Measurements from ENCODE around the gene GART. TPM values are rescaled to one million over a fixed set of nuclear protein-coding genes. Genes with fewer than 3 reads are reported as not detected.

GART gene
- polyA plus RNA-seq, 1 donor (not counting 4 experiments of a cell fraction or from before 2014, with no cell fraction given), result 50.3 TPM

DNA sequence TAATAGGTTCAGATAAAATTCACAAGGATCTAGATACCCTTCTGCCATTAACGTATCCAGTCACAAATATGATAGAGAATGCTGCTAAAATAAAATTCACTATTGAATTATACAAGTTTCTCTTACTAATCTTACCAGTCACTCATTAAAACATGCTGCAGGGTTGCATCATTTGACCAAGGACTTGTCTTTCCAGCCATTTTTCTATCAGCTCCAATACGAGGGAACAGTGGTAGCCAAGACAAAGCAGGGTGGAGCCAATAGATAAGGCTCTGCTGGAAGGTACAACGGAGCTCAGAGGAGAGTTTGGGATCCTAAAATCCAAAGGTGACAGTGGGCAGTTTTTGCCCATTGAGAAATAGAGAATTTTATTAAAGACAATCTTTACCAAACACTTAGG lies 42.5 kb upstream of the GART start:
- peaks cover 6% of the 10 kb centered on the region for H3K4me1 ChIP-seq (ENCODE audit: control insufficient read depth, extremely low read depth, insufficient read depth, low read length)
- no peak overlapping the region for H3K9ac ChIP-seq (ENCODE audit: control insufficient read depth, extremely low read depth, insufficient read depth, low read length)
- peaks cover 2 to 5% of the 10 kb centered on the region in 2 experiments for H3K36me3 ChIP-seq (ENCODE audit: control insufficient read depth in 2 of 2, extremely low read depth in 1 of 2, insufficient read depth in 2 of 2, low read length in 2 of 2)
- dilution Hi-C loops (cut with MboI; ENCODE audit: extremely low pct_ligation_motif_present, low sequenced_read_pairs), result no loop called here
- H3K9me1 ChIP-seq (ENCODE audit: control insufficient read depth, extremely low read depth, insufficient read depth, low read length), result no peaks in the 10 kb centered on the region
- peaks cover 16% of the 10 kb centered on the region for H3K79me2 ChIP-seq (ENCODE audit: control insufficient read depth, insufficient read depth, low read length)
- no peaks in the 10 kb centered on the region for H3K9me3 ChIP-seq (ENCODE audit: control insufficient read depth, low read depth, low read length)
- no peak overlapping the region for H3K4me2 ChIP-seq (ENCODE audit: control insufficient read depth, extremely low read depth, insufficient read depth, low read depth, low read length)
- H2AFZ ChIP-seq (ENCODE audit: control insufficient read depth, low read length), result no peak overlapping the region
- DNase-seq (ENCODE audit: low read depth, low spot score) (no peak), FAIRE-seq (no peak)
- H4K20me1 ChIP-seq (ENCODE audit: control insufficient read depth, extremely low read depth, insufficient read depth, low read length), result no peaks in the 10 kb centered on the region
- no peaks in the 10 kb centered on the region for H3K27me3 ChIP-seq (ENCODE audit: control insufficient read depth, extremely low read depth, insufficient read depth, low read length)
- no peak overlapping the region for H3K4me3 ChIP-seq (ENCODE audit: control insufficient read depth in 2 of 3, extremely low read depth in 1 of 3, insufficient read depth in 2 of 3, low read depth in 1 of 3, low read length in 3 of 3)
- no peak overlapping the region for H3K27ac ChIP-seq (ENCODE audit: control insufficient read depth, insufficient read depth, low read length)
- TF ChIP-seq, protein P1, sequence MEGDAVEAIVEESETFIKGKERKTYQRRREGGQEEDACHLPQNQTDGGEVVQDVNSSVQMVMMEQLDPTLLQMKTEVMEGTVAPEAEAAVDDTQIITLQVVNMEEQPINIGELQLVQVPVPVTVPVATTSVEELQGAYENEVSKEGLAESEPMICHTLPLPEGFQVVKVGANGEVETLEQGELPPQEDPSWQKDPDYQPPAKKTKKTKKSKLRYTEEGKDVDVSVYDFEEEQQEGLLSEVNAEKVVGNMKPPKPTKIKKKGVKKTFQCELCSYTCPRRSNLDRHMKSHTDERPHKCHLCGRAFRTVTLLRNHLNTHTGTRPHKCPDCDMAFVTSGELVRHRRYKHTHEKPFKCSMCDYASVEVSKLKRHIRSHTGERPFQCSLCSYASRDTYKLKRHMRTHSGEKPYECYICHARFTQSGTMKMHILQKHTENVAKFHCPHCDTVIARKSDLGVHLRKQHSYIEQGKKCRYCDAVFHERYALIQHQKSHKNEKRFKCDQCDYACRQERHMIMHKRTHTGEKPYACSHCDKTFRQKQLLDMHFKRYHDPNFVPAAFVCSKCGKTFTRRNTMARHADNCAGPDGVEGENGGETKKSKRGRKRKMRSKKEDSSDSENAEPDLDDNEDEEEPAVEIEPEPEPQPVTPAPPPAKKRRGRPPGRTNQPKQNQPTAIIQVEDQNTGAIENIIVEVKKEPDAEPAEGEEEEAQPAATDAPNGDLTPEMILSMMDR (optimal IDR thresholded peaks at IDR 0.05 in 1 of 3, IDR thresholded peaks at IDR 0.05 in 1 of 3, conservative IDR thresholded peaks at IDR 0.05 in 1 of 3; ENCODE audit: extremely low read depth in 1 of 3, insufficient read depth in 2 of 3, low read length in 3 of 3), result no peak
- no peak for TF ChIP-seq EZH2 (IDR thresholded peaks at IDR 0.05; ENCODE audit: low read length)

GRCh38 chr21:33578959-33579542 lies 37.1 kb upstream of the GART start:
- Histone ChIP-seq H3K4me1 (ENCODE audit: control insufficient read depth, extremely low read depth, insufficient read depth, low read length) (peaks cover 8% of the 10 kb centered on the region), H3K9ac (ENCODE audit: control insufficient read depth, extremely low read depth, insufficient read depth, low read length) (no peak overlapping the region), H3K27me3 (ENCODE audit: control insufficient read depth, extremely low read depth, insufficient read depth, low read length) (no peaks in the 10 kb centered on the region), H3K36me3 (ENCODE audit: control insufficient read depth in 2 of 2, extremely low read depth in 1 of 2, insufficient read depth in 2 of 2, low read length in 2 of 2) (peaks cover 6 to 7% of the 10 kb centered on the region in 2 experiments), H3K79me2 (ENCODE audit: control insufficient read depth, insufficient read depth, low read length) (no peaks in the 10 kb centered on the region), H3K27ac (ENCODE audit: control insufficient read depth, insufficient read depth, low read length) (peak overlapping the region; percentile 10), H3K9me1 (ENCODE audit: control insufficient read depth, extremely low read depth, insufficient read depth, low read length) (no peaks in the 10 kb centered on the region), H4K20me1 (ENCODE audit: control insufficient read depth, extremely low read depth, insufficient read depth, low read length) (no peaks in the 10 kb centered on the region), H3K4me2 (ENCODE audit: control insufficient read depth, extremely low read depth, insufficient read depth, low read depth, low read length) (no peak overlapping the region), H3K9me3 (ENCODE audit: control insufficient read depth, low read depth, low read length) (no peaks in the 10 kb centered on the region), H3K4me3 (ENCODE audit: control insufficient read depth in 2 of 3, extremely low read depth in 1 of 3, insufficient read depth in 2 of 3, low read depth in 1 of 3, low read length in 3 of 3) (no peak overlapping the region), H2AFZ (ENCODE audit: control insufficient read depth, low read length) (no peak overlapping the region)
- FAIRE-seq (peak; percentile 44), DNase-seq (ENCODE audit: low read depth, low spot score) (no peak)
- TF ChIP-seq, protein P1 (optimal IDR thresholded peaks at IDR 0.05 in 1 of 3, IDR thresholded peaks at IDR 0.05 in 1 of 3, conservative IDR thresholded peaks at IDR 0.05 in 1 of 3; ENCODE audit: extremely low read depth in 1 of 3, insufficient read depth in 2 of 3, low read length in 3 of 3), result no peak
- no peak for TF ChIP-seq EZH2 (IDR thresholded peaks at IDR 0.05; ENCODE audit: low read length)
- dilution Hi-C loops (cut with MboI; ENCODE audit: extremely low pct_ligation_motif_present, low sequenced_read_pairs), result no loop called here
